Activated T-helper 1 cell treated with anti-CD3 and anti-CD28 coated beads, Interleukin-2, amount 50 U/mL, for 16 hours (primary cell): ENCODE data around the gene AKAP17A.

Experiments used
- DNase-seq, 2 donors: peaks; one replicate each; pipeline ENCODE4 v3.0.0-alpha.2; 2020; ENCODE audit warnings: low read depth in 1 of 2, low spot score in 1 of 2

The AKAP17A gene

DNA sequence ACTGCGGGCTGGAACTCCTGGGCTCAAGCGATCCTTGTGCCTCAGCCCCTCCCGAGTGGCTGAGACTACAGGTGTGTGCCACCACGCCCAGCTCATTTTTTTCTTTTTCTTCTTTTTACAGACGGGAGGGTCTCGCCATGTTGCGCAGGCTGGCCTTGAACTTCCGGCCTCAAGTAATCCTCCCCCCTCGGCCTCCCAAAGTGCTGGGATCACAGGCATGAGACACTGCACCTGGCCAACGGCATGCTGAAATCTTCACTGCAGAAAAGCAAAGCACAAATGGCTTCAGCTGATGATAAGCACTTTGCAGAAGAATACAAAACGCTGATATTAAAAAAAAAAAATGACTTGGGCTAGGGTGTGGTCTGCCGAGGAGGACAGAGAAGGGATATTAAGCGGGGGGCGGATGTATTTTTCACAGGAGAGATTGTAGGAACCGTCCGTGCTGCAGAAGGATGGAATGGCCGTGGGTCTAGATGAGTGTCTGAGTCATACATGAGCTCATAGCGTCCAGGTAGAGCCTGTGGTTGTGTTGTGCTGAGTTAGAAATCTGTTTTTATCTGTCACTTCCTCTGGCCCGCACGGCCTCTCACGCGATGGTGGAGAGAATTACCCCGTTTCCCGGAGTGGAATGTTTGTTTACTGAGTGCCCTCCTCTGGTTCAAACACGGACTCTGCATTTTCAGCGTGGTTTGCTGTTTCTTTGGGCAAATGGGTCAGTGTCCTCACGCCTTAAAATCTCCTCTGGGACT is 8.5 kb upstream of the AKAP17A start:
- DNase-seq: peak; percentile 50 to 57

DNA sequence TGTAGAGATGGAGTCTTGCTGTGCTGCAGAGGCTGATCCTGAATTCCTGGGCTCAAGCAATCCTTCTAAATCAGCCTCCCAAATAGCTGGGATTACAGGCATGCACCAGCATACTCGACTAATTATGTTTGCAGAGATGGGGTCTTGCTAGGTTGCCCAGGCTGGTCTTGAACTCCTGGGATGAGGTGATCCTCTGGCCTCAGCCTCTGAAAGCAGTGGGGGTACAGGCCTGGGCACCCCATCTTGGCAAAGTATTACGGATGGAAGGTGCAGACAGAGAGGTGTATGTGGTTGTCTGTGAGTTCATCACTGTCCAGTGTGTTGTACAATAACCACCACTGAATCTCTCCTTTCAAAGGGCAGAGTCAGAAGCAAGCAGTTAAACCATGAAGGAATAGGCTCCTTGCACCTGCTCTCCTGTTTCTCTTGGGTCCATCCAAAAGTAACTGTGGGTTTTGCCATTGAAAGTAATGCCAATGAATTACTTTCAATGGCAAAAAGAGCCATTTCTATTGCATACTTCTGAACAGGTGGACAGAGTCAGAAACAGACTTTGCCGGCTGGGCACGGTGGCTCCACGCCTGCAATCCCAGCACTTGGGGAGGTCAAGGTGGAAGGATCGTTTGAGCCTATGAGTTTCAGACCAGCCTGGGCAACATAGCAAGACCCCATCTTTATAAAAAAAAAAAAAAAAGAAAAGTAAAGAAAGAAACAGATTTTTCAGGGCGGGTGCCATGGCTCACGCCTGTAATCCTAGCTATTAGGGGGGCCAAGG is 7.0 kb upstream of the AKAP17A start:
- DNase-seq: no peak

DNA sequence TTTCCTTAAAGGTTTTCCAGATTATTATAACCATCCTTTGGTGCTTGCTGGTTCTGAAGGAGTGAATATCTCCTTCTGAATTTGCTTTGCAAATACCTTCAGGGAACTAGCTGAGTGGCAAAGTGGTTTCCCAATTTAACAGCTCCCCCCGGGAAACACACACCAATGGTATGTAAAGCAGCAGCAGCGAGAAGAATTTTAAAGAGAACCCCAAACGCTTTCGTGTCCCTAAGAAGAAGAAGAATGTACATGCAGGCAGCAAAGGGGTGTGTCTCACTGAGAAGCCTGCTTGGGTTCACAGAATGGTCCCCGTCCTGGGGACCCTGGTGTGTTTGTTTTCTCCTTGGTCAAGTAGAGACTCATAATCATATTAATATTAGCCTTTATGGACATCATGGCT is 4.2 kb upstream of the AKAP17A start:
- no peak for DNase-seq

DNA sequence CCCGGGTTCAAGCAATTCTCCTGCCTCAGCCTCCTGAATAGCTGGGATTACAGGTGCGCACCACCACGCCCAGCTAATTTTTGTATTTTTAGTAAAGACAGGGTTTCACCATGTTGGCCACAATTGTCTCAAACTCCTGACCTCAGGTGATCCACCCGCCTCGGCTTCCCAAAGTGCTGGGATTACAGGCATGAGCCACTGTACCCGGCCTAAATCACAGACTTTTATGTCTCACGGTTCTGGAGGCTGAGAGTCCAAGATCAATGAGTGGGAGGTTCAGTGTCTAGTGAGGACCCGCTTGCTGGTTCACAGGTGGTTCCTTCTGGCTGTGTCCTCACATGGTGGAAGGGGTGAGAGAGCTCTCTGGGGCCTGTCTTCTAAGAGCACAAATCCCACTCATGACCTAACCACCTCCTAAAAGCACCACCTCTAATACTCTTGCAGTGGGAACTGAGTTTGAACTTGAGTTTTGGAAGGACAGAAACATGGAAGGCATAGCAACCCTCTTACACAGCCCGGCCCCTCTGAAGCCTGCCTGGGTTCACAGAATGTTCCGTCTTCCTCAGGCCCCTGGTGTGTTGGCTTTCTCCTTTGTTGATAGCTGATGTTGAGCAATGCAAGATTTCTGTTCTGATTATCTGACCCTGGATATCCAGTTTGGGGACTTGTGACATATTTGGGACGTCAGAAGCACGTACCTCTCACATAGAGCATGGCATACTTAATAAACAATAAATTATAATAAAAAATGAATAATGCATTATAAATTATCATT is 1.9 kb upstream of the AKAP17A start:
- DNase-seq: no peak

DNA sequence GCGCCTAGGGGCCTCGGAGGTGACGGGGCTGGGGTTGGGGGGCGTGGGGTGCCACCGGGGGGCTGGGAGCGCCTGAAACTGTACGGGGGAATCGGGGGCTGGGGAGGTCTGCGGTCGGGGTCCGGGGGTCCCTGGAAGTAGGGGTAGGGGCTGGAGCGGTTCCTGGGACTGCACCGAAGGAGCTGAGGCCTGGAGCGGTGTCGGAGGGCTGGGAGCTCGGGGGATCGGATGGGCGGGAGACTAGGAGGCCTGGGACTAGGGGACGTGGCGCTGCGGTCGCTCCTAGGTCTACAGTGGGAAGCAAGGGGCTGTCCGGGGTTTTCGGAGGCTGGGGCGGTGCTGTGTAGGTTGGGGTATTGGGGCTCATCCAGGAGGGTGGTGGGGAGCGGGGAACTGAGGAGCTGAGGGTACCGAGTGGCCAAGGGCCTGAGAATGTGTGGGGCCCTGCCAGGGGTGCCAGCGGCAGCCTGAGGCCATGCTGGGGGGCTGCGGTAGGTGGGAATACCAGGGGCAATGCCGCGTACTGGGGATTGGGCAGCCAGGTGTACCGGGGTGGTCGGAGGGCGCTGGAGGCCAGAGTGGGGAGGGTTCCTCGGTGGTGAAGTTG is 562 bp downstream of the AKAP17A start:
- DNase-seq: no peak

DNA sequence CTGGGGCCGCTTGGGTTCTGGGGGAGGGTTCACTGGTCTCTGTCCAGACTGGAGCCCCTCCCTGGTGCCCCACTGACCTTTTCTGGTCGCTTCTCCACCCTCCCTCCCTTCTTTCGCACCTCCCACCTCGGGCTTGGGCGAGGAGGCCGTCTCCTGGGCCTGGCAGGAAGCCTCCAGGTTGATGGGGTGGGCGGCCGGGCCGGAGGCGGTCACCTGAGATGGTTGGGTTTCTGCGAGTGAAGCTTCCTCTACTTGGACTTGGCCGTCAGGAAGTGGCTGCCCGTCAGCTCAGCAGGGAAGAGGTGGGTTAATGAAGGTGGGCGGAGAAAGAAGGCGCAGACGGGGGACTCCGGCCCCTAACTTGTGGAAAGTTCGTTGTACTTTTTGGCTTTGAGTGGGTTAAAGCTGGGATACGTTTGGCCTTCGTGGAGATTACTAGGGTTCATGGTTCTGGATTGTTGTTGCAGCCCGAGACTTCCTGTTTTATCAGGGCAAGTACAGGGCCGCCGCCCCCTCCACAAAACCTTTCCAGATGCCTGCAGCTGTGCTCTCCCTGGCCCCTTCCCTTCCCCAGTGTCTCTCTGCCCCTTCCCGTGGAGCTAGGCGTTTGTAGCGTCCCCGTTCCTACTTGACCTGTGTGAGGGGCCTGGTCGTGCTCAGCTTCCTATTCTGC is 1.2 kb downstream of the AKAP17A start:
- DNase-seq: no peak

DNA sequence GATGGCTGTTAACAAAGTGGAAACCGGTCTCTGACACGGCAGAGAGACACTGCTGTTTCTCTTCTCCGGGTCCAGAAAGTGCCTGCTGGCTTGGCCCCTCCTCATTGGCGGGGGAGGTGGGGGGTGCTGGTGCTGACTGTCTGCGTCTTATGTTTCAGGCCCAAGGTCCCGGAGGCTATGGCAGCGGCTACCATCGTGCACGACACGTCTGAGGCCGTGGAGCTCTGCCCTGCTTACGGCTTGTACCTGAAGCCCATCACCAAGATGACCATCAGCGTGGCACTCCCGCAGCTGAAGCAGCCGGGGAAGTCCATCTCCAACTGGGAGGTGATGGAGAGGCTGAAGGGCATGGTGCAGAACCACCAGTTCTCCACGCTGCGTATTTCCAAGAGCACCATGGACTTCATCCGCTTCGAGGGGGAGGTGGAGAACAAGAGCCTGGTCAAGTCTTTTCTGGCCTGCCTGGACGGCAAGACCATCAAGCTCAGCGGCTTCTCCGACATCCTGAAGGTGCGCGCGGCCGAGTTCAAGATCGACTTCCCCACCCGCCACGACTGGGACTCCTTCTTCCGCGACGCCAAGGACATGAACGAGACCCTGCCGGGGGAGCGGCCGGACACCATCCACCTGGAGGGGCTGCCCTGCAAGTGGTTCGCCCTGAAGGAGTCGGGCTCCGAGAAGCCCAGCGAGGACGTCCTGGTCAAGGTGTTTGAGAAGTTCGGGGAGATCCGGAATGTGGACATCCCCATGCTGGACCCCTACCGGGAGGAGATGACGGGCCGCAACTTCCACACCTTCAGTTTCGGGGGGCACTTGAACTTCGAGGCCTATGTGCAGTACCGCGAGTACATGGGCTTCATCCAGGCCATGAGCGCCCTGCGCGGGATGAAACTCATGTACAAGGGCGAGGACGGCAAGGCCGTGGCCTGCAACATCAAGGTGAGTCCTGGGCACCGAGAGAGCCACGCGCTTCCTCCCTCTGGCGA is 2.2 kb downstream of the AKAP17A start:
- DNase-seq: no peak

DNA sequence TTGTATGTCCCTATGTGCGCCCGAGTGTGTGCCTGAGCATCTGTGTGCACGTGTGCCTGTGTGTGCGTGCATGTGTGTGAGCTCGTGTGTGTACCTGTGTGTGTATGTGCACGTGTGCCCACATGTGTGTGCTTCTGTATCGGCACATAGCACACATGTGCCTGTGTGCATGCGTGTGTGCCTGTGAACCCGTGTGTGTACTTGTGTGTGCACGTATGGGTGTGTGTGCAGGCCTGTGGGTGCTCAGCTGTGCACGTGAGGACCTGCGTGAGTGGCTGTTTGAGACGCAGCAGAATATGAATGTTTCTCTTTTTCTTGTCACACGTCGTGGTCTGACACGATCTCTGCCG is 4.3 kb downstream of the AKAP17A start:
- DNase-seq: no peak

DNA sequence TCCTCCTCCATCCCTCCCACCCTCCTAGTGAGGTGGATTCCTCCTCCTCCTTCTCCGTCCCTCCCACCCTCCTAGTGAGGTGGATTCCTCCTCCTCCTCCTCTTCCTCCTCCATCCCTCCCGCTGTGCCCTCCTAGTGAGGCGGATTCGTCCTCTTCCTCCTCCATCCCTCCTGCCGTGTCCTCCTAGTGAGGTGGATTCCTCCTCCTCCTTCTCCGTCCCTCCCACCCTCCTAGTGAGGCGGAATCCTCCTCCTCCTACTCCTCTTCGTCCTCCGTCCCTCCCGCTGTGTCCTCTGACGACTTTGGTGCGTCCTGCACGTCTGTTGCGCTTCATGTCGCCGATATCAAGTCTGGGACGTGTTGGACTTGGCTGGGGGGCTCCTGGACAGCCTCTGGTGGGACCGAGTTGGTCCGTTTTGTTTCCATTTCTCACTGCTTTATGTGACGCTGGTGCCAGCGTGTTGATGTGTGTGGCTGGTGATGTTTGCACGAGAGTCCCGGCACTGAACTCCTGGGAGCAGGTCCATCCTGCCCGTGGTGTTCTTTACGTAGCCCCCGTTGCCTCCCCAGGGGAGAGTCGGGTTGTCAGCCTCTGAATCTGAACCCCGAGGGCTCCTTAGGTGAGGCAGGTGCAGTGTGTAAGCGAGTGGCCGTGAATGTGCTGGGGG is 5.4 kb downstream of the AKAP17A start:
- no peak for DNase-seq

DNA sequence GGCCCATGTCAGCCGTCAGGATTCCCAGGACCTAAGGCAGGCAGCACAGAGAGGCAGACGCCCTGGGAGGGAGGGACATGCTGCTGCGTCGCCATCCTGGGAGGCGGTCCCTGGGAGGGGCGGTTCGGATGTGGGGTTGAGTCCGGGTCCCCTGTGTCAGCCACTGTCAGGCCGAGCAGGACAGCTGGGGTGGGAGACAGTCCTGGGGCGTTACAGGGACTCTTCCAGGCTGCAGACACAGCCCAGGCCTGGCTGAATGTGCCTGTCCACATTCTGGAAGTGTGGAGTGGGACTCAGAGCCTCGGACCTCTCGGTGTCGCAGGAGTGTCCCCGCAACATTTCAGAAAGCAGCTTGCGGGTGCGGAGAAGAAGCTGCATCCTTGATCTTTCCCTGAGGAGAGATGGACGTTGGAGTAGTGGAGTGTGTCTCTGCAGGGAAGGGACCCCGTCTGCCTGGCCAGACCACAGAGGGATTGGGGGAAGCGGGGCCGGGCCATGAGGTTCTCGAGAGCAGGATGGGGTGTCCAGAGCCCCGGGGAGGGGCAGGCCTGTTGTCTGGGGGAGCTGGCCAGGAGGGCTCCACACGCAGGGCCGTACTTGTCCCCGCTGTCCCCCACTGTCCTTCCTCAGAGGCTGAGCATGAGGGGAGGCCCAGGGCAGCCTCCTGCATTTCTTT is 6.1 kb downstream of the AKAP17A start:
- DNase-seq: no peak

DNA sequence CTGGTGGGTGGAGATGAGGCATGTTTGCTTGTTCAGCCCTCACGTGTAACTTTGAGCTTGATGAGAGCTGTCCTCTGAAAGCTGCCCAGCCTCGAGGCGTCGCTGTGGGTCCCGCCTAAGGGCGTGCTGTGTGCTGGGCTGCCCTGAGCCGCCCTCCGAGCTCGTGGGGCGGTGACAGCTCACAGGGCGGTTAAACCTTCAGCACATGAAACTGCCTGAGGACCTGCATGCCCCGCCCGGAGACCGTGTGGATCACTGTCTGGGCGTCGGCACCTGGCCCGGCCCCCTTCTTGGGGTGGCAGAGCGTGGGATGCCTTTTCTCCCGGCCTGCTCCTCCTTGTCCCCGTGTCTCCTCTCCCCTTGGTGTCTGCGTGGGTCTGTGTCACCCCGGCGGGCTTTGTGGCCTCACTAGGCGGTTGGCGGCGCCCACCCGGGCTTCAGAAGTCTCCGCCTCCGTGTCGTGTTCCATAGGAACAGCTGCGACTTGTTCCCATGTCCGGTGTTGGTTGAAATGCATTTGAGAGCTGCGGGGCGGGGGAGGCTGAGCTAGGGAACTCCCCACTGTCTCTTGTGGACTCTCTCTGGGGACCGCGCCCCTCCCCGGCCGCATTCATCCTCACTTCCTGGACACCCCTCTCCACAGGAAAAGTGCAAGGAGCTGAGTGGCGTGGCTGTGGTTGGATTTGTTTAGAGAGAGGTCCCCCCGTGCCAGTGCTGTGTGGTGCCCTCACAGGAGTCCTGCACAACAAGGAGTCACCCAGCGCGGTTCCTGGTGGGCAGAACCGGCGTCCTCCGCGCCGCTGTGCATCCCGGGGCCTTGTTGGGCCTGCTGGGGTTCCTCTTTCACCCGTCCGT is 6.8 kb downstream of the AKAP17A start:
- DNase-seq: no peak

DNA sequence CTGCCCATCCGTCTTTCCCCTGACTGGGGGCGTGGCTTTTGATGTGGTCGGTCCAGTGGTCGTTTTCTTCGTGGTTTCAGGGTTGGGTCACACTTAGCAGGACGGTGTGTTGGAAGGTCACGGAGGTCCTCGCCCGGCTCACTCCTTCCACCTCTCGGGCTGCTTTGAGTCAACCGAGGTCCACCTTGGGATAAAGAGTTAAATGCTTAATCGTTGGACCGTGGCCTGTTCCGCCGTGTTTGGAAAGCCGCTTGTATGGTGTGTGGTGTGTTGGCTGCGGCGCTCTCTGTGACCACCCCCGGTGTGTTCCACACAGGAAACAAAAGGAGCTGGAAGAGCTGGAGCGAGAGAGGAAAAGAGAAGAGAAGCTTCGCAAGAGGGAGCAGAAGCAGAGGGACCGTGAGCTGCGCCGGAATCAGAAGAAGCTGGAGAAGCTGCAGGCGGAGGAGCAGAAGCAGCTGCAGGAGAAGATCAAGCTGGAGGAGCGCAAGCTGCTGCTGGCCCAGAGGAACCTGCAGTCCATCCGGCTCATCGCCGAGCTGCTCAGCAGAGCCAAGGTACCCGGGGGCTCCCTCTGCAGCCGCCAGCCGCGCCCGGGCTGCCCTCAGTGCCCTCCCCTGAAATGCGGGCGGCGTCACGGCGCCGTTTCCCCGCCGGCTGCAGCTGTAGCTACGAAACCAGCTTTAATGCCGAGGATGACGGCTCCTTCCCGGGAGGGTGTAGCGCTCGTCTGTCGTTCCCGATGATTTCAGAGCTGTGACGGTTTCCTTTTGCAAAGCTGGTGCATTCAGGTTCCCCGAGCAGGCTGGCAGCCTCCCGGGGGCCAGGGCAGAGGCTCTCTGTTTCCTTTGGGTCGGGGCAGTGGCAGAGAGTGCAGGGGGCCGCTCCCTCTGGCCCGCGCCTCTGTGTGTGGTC is 7.7 kb downstream of the AKAP17A start:
- no peak for DNase-seq

DNA sequence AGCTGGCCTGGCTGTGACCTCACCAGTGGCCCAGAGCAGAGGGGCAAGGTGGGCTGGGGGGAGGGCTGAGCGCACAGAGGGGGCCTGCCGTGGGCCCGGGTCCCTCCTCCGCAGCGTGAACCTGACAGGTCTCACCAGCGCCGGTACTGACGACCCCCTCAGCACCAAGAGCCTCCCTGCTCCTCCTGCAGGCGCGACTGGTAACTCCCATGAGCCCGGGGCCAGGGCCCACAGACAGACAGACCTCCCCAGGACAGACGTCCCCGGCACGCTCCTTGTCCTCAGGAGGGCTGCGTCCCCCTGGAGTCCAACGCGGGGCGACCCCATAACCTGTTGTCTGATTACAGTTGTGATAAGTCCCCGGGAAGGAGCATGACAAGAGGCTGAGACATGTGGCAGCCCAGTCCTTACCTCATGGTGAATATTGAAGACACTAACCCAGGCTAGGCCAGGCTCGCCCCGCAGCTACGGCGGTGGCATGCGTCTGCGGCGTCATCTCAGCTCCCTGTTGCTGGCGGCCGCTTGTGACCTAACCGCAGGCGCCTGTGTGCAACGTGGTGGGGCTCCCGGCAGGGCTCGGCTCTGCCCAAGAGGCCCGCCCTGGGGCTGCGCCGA is 8.5 kb downstream of the AKAP17A start:
- no peak for DNase-seq

DNA sequence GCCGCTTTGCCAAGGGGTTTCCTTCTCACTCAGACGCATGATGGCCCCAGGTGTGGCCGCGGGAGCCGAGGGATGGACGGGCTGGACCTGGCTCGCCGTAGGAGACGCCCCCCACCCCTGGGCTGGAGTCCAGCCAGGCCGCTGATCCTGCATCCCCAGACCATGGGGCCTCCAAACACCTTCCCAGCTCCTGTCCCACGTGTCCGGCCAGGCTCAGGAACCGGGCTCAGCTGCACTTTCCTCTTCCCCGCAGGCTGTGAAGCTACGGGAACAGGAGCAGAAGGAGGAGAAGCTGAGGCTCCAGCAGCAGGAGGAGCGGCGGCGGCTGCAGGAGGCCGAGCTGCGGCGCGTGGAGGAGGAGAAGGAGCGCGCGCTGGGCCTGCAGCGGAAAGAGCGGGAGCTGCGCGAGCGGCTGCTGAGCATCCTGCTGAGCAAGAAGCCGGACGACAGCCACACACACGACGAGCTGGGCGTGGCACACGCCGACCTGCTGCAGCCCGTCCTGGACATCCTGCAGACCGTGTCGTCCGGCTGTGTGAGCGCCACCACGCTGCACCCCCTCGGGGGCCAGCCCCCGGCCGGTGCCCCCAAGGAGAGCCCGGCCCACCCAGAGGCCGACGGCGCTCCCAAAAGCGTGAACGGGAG is 9.1 kb downstream of the AKAP17A start:
- DNase-seq: no peak

DNA sequence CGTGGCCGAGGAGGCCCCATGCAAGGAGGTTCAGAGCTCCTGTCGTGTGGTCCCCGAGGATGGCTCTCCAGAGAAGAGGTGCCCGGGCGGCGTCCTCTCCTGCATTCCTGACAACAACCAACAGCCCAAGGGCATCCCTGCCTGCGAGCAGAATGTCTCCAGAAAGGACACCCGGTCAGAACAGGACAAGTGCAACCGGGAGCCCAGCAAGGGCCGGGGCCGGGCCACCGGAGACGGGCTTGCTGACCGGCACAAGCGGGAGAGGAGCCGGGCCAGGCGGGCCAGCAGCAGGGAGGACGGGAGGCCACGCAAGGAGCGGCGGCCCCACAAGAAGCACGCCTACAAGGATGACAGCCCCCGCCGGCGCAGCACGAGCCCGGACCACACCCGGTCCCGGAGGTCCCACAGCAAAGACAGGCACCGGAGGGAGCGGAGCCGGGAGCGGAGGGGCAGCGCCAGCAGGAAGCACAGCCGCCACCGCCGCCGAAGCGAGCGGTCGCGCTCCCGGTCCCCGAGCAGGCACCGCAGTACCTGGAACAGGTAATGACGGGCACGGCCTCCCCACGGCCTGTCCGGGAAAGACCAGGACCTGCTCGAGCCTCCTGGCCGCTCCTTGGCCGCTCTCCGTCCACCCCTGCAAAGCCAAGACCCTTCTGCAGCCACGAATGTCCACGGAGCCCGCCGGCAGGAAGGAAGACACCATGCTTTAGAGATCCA is 9.8 kb downstream of the AKAP17A start:
- no peak for DNase-seq
